Measurements from ENCODE around the gene ROBO2.

Gene ROBO2

GRCh38 chr3:77052733-77053670, 13.1 kb downstream of the ROBO2 start:
- no peak for DNase-seq
- no peak overlapping the region for H3K27ac ChIP-seq
- no peaks in the 10 kb centered on the region for H3K36me3 ChIP-seq (replicated peaks)
- TF ChIP-seq, protein P1, sequence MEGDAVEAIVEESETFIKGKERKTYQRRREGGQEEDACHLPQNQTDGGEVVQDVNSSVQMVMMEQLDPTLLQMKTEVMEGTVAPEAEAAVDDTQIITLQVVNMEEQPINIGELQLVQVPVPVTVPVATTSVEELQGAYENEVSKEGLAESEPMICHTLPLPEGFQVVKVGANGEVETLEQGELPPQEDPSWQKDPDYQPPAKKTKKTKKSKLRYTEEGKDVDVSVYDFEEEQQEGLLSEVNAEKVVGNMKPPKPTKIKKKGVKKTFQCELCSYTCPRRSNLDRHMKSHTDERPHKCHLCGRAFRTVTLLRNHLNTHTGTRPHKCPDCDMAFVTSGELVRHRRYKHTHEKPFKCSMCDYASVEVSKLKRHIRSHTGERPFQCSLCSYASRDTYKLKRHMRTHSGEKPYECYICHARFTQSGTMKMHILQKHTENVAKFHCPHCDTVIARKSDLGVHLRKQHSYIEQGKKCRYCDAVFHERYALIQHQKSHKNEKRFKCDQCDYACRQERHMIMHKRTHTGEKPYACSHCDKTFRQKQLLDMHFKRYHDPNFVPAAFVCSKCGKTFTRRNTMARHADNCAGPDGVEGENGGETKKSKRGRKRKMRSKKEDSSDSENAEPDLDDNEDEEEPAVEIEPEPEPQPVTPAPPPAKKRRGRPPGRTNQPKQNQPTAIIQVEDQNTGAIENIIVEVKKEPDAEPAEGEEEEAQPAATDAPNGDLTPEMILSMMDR (IDR thresholded peaks at IDR 0.05; ENCODE audit: low read depth, low read length, missing control alignments) = no peak
- no peaks in the 10 kb centered on the region for H3K27me3 ChIP-seq (replicated peaks)
- in situ Hi-C loops (cut with HindIII; ENCODE audit: low pct_ligation_motif_present, low sequenced_read_pairs) = no loop called here
- H3K4me3 ChIP-seq (ENCODE audit: low read depth, low read length) = no peak overlapping the region

DNA sequence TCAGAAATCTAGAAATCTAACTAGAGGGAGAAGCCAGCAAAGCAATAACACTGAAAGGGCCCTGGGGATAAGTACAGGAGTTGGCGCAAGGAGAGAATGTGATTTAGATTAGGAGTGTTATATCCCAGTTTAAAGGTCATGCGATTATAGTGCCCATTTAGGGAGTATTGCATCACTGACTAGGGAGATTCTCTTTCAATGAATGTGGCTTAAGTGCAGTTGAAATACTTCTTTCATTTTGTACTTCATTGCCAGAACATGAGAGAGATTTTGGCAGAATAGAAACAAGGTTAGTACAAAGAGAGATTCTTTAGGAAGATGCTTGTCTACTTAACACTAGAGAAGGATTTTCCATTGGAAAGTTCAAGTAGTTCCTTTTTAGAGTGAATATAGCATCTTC, 13.9 kb downstream of the ROBO2 start:
- TF ChIP-seq, protein P1 (IDR thresholded peaks at IDR 0.05; ENCODE audit: low read depth, low read length, missing control alignments) = no peak
- no peaks in the 10 kb centered on the region for H3K27me3 ChIP-seq (replicated peaks)
- no peak for DNase-seq
- in situ Hi-C loops (cut with HindIII; ENCODE audit: low pct_ligation_motif_present, low sequenced_read_pairs) = no loop called here
- no peak overlapping the region for H3K27ac ChIP-seq
- no peak overlapping the region for H3K4me3 ChIP-seq (ENCODE audit: low read depth, low read length)
- no peaks in the 10 kb centered on the region for H3K36me3 ChIP-seq (replicated peaks)

DNA sequence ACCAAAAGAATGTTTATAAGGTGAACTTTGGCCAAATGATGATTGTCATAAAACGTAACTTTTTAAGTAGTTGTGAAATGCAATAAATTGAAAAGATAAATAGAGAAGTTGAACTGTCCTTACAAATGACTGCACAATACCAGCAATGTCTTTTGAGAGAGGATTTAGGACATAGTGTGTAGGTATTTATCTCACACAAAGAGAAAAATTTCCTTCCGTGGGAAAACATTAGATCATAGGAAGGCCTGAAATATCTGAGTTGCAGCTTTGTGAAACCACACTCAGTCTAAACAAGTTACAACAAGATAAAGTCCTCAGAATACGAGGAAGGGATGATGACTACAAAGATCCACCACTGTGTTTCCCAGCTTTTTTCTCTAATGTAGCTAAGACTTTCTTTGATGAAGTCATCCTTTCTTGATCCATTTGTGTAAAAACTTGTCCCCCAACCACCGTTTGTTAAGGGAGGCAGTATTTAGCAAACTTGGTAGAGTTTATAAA, 16.0 kb downstream of the ROBO2 start:
- H3K27me3 ChIP-seq (replicated peaks) = no peaks in the 10 kb centered on the region
- in situ Hi-C loops (cut with HindIII; ENCODE audit: low pct_ligation_motif_present, low sequenced_read_pairs) = no loop called here
- no peak overlapping the region for H3K4me3 ChIP-seq (ENCODE audit: low read depth, low read length)
- H3K36me3 ChIP-seq (replicated peaks) = no peaks in the 10 kb centered on the region
- H3K27ac ChIP-seq = no peak overlapping the region
- DNase-seq = no peak
- TF ChIP-seq, protein P1 (IDR thresholded peaks at IDR 0.05; ENCODE audit: low read depth, low read length, missing control alignments) = no peak

GRCh38 chr3:77059354-77059753, 19.5 kb downstream of the ROBO2 start:
- Histone ChIP-seq H3K27me3 (replicated peaks) (no peaks in the 10 kb centered on the region), H3K36me3 (replicated peaks) (no peaks in the 10 kb centered on the region), H3K27ac (no peak overlapping the region), H3K4me3 (ENCODE audit: low read depth, low read length) (no peak overlapping the region)
- TF ChIP-seq, protein P1 (IDR thresholded peaks at IDR 0.05; ENCODE audit: low read depth, low read length, missing control alignments) = no peak
- no peak for DNase-seq
- in situ Hi-C loops (cut with HindIII; ENCODE audit: low pct_ligation_motif_present, low sequenced_read_pairs) = no loop called here

GRCh38 chr3:77063423-77063822, 23.5 kb downstream of the ROBO2 start:
- in situ Hi-C loops (cut with HindIII; ENCODE audit: low pct_ligation_motif_present, low sequenced_read_pairs) = no loop called here
- DNase-seq = no peak
- TF ChIP-seq, protein P1 (IDR thresholded peaks at IDR 0.05; ENCODE audit: low read depth, low read length, missing control alignments) = no peak

More at GRCh38 chr3:77063423-77063822, 23.5 kb downstream of the ROBO2 start:
- Histone ChIP-seq H3K27me3 (replicated peaks) (no peaks in the 10 kb centered on the region), H3K27ac (no peak overlapping the region), H3K36me3 (replicated peaks) (no peaks in the 10 kb centered on the region), H3K4me3 (ENCODE audit: low read depth, low read length) (no peak overlapping the region)
